IMR-90 (cell line): ENCODE measurements around the gene PBX3. TPM values are rescaled to one million over a fixed set of nuclear protein-coding genes. Genes with fewer than 3 reads are reported as not detected.

Experiments used
- ATAC-seq: fragments of 200-7000 bp; cut with Tn5 transposase; 2 replicates; pipeline ENCODE4 v1.9.1; 2020; ENCODE audit warnings: low read depth, mild to moderate bottlenecking, moderate library complexity
- BruUV-seq: library from RNA; stranded (reverse); fragments of 400-500 nt; replicated peaks from 2 replicates; lab custom pipeline; 2021; lab: Mats Ljungman, UMichigan
- CTCF ChIA-PET: fragments of 300-600 bp; formaldehyde crosslinking; extraction: SDS; loops from one replicate; lab custom pipeline; 2021; ENCODE audit warnings: antibody characterized with exemption; lab: Yijun Ruan, JAX
- POLR2A ChIA-PET: fragments of 300-600 bp; sonication (Branson Sonifier 250); formaldehyde crosslinking; loops from one replicate; lab custom pipeline; 2022; ENCODE audit warnings: antibody characterized with exemption; ENCODE audit not compliant: unreplicated experiment; lab: Charles Lee
- DNase-seq: peaks from one replicate; pipeline ENCODE4 v3.0.0; 2013
- H2AFZ ChIP-seq: replicated peaks from 2 replicates; pipeline ENCODE3; 2013; ENCODE audit warnings: low read length, mild to moderate bottlenecking; ENCODE audit not compliant: poor library complexity
- H2AK5ac ChIP-seq: 2 replicates; pipeline ENCODE4 v1.6.1; 2013; ENCODE audit warnings: low read depth, low read length, inconsistent platforms
- H2AK9ac ChIP-seq: replicated peaks from 2 replicates; pipeline ENCODE3; 2013; ENCODE audit warnings: mild to moderate bottlenecking, low read depth, low read length, moderate library complexity; ENCODE audit not compliant: poor library complexity
- H2BK120ac ChIP-seq: 2 replicates; pipeline ENCODE4 v1.6.1; 2013; ENCODE audit warnings: low read depth, low read length, inconsistent platforms
- H2BK15ac ChIP-seq: 3 replicates; pipeline ENCODE4 v1.6.1; 2013; ENCODE audit warnings: low read depth, low read length, inconsistent platforms
- H2BK20ac ChIP-seq: 2 replicates; pipeline ENCODE4 v1.6.1; 2013; ENCODE audit warnings: low read depth, mild to moderate bottlenecking, inconsistent platforms, low read length, moderate library complexity
- H2BK5ac ChIP-seq: 2 replicates; pipeline ENCODE4 v1.6.1; 2013; ENCODE audit warnings: mild to moderate bottlenecking, low read depth, low read length, inconsistent platforms; ENCODE audit not compliant: poor library complexity, severe bottlenecking
- H3K14ac ChIP-seq: replicated peaks from 2 replicates; pipeline ENCODE4 v1.6.1; 2013; ENCODE audit warnings: low read depth, low read length, inconsistent platforms
- H3K18ac ChIP-seq: 2 replicates; pipeline ENCODE4 v1.6.1; 2013; ENCODE audit warnings: low read depth, low read length, control low read depth
- H3K23ac ChIP-seq: 2 replicates; pipeline ENCODE4 v1.6.1; 2013; ENCODE audit warnings: low read depth, low read length, inconsistent platforms
- H3K27ac ChIP-seq: 2 replicates; pipeline ENCODE4 v1.5.1; 2013; ENCODE audit warnings: mild to moderate bottlenecking, control low read depth, low read length; ENCODE audit not compliant: insufficient read depth
- H3K27me3 ChIP-seq: 2 replicates; pipeline ENCODE4 v1.6.1; 2013; ENCODE audit warnings: low read length; ENCODE audit not compliant: control insufficient read depth, insufficient read depth
- H3K36me3 ChIP-seq: 2 replicates; pipeline ENCODE4 v1.6.1; 2013; ENCODE audit warnings: low read length, mixed read lengths; ENCODE audit not compliant: control insufficient read depth, insufficient read depth
- H3K4ac ChIP-seq: 2 replicates; pipeline ENCODE4 v1.6.1; 2013; ENCODE audit warnings: low read depth, low read length, inconsistent platforms
- H3K4me1 ChIP-seq: 2 replicates; pipeline ENCODE4 v1.6.1; 2013; ENCODE audit warnings: low read length, mixed read lengths; ENCODE audit not compliant: control insufficient read depth, insufficient read depth
- H3K4me2 ChIP-seq: 2 replicates; pipeline ENCODE4 v1.6.1; 2013; ENCODE audit warnings: low read depth, mild to moderate bottlenecking, control low read depth, low read length, moderate library complexity
- H3K4me3 ChIP-seq: 2 replicates; pipeline ENCODE4 v1.5.1; 2013; ENCODE audit warnings: low read depth, mild to moderate bottlenecking, control low read depth, low read length, moderate library complexity; ENCODE audit not compliant: insufficient read depth
- H3K56ac ChIP-seq: 2 replicates; pipeline ENCODE4 v1.6.1; 2013; ENCODE audit warnings: low read length, inconsistent platforms; ENCODE audit not compliant: insufficient read depth; ENCODE audit errors: extremely low read depth
- H3K79me1 ChIP-seq, 2 experiments: 2 replicates each; pipeline ENCODE4 v1.6.1; 2013; ENCODE audit warnings: low read length in 2 of 2, inconsistent platforms in 1 of 2, low read depth in 1 of 2
- H3K9ac ChIP-seq: 2 replicates; pipeline ENCODE4 v1.6.1; 2013; ENCODE audit warnings: low read depth, low read length, control low read depth
- H3K9me1 ChIP-seq: 2 replicates; pipeline ENCODE4 v1.6.1; 2013; ENCODE audit warnings: low read length, inconsistent platforms; ENCODE audit not compliant: insufficient read depth
- H3K9me3 ChIP-seq: 2 replicates; pipeline ENCODE4 v1.6.1; 2013; ENCODE audit warnings: low read length; ENCODE audit not compliant: control insufficient read depth, insufficient read depth
- H4K20me1 ChIP-seq: 2 replicates; pipeline ENCODE4 v1.6.1; 2013; ENCODE audit warnings: low read length, inconsistent platforms; ENCODE audit not compliant: insufficient read depth
- H4K5ac ChIP-seq: 2 replicates; pipeline ENCODE4 v1.6.1; 2013; ENCODE audit warnings: mild to moderate bottlenecking, low read depth, low read length, control low read depth
- H4K8ac ChIP-seq, 2 experiments: 2 replicates each; pipeline ENCODE4 v1.6.1; 2013; ENCODE audit warnings: low read depth in 2 of 2, low read length in 2 of 2, control low read depth in 1 of 2, inconsistent platforms in 1 of 2
- H4K91ac ChIP-seq: 2 replicates; pipeline ENCODE4 v1.6.1; 2013; ENCODE audit warnings: low read depth, low read length, inconsistent platforms; ENCODE audit not compliant: insufficient read depth
- BHLHE40 ChIP-seq: fragments of 150-350 bp; IDR thresholded peaks from 2 replicates; pipeline ENCODE4 v1.6.1; 2016; ENCODE audit warnings: mild to moderate bottlenecking, low read depth, low read length
- CEBPB ChIP-seq: IDR thresholded peaks from 2 replicates; pipeline ENCODE4 v1.6.1; 2012; ENCODE audit warnings: low read depth, low read length, improper control_type of control experiment
- CHD1 ChIP-seq: IDR thresholded peaks from 2 replicates; pipeline ENCODE4 v1.6.1; 2012; ENCODE audit warnings: low read depth, low read length, improper control_type of control experiment
- FOS ChIP-seq: fragments of 150-350 bp; IDR thresholded peaks from 2 replicates; pipeline ENCODE4 v1.6.1; 2016; ENCODE audit warnings: low read depth, low read length
- MAFK ChIP-seq: IDR thresholded peaks from 2 replicates; pipeline ENCODE4 v1.6.1; 2012; ENCODE audit warnings: low read depth, low read length, improper control_type of control experiment
- MXI1 ChIP-seq: IDR thresholded peaks from 2 replicates; pipeline ENCODE4 v1.6.1; 2012; ENCODE audit warnings: low read depth, mild to moderate bottlenecking, low read length, moderate library complexity, borderline replicate concordance
- NFE2L2 ChIP-seq: fragments of 150-350 bp; IDR thresholded peaks from 2 replicates; pipeline ENCODE4 v1.6.1; 2016; ENCODE audit warnings: low read depth, mild to moderate bottlenecking, low read length
- POLR2A ChIP-seq: IDR thresholded peaks from 2 replicates; pipeline ENCODE4 v1.6.1; 2012; ENCODE audit warnings: mild to moderate bottlenecking, low read depth, low read length
- RAD21 ChIP-seq: IDR thresholded peaks from 2 replicates; pipeline ENCODE4 v1.6.1; 2012; ENCODE audit warnings: low read length, improper control_type of control experiment
- RCOR1 ChIP-seq: IDR thresholded peaks from 2 replicates; pipeline ENCODE4 v1.6.1; 2012; ENCODE audit warnings: mild to moderate bottlenecking, low read length, improper control_type of control experiment; ENCODE audit not compliant: insufficient replicate concordance
- SMC3 ChIP-seq: fragments of 150-350 bp; IDR thresholded peaks from 2 replicates; pipeline ENCODE4 v1.6.1; 2016; ENCODE audit warnings: low read depth, mild to moderate bottlenecking, antibody characterized with exemption, low read length, moderate library complexity
- WGBS, 2 experiments: methylation state at CpG; one replicate each; pipeline versions ENCODE4 v1.1.5 to v1.1.7; 2013; ENCODE audit warnings: missing lambda C conversion rate in 2 of 2; ENCODE audit not compliant: insufficient read length in 1 of 2; ENCODE audit errors: extremely low coverage in 2 of 2; 5-methylcytosine and 5-hydroxymethylcytosine counted together
- dilution Hi-C: fragments of 300-500 bp; cut with HindIII; formaldehyde crosslinking; loops from one replicate; pipeline ENCODE4 v1.14.3; 2018; ENCODE audit warnings: low sequenced_read_pairs; ENCODE audit not compliant: unreplicated experiment
- in situ Hi-C: fragments of 300-500 bp; cut with MboI; formaldehyde crosslinking; loops from 3 replicates; pipeline ENCODE4 v1.14.3; 2019; ENCODE audit warnings: low sequenced_read_pairs, inconsistent platforms, mixed read lengths
- intact Hi-C: fragments of 100-400 bp; cut with micrococcal nuclease; formaldehyde crosslinking; loops from 2 replicates; pipeline ENCODE4 v1.10.0; 2022
- polyA plus RNA-seq, 3 experiments: library from polyadenylated mRNA; depleted of rRNA; stranded (reverse); fragments of >200 nt; gene quantifications; 2 replicates each; pipeline ENCODE4 v1.2.3, GENCODE V29; 2012; ENCODE audit warnings: low replicate concordance in 1 of 3
- total RNA-seq: library from RNA; depleted of rRNA; stranded (reverse); fragments of >200 nt; gene quantifications from 2 replicates; pipeline ENCODE4 v1.2.3, GENCODE V29; 2012
- TF ChIP-seq, protein P1 (sequence below): conservative IDR thresholded peaks from 2 replicates; pipeline ENCODE4 v1.5.1; 2012; ENCODE audit warnings: mild to moderate bottlenecking, low read depth, low read length, improper control_type of control experiment
- TF ChIP-seq, protein P2 (sequence below): fragments of 150-350 bp; IDR thresholded peaks from 2 replicates; pipeline ENCODE4 v1.6.1; 2017; ENCODE audit warnings: mild to moderate bottlenecking, antibody characterized with exemption, low read length, low read depth

Gene PBX3
- total and polyA plus RNA-seq, 2 of the 4 experiments (the other 2 are of a cell fraction) = 12.0 to 15.6 TPM

DNA sequence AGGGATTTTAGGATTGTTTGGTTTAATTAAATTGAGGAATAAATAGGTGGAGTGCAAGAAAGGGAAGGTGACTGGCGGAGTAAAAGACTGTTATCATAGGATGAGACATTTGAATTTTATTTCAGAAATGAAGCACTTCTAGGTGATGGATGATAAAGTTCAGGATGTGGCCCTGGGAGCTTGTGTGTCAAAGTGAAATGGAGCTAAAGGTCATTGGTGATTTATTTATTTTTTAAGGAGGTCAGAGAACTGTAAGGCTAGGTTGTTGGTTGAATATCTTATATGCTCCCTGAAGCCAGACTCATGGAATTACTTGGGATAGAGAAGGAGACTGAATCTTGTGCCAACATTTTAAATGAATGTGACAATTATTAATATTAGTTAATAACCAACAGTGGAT is 40.5 kb downstream of the PBX3 start:
- Histone ChIP-seq H3K18ac (no peak overlapping the region), H3K79me1 (peaks cover 25 to 30% of the 10 kb centered on the region in 2 experiments), H4K5ac (no peak overlapping the region), H3K56ac (no peak overlapping the region), H2AK9ac (no peak overlapping the region), H2BK15ac (no peak overlapping the region), H4K8ac (no peak overlapping the region), H3K4me1 (0 out of 2 replicates have a peak, but pooled peaks cover 1% of the 10 kb centered on the region), H2AFZ (no peak overlapping the region), H3K14ac (no peak overlapping the region), H3K4me2 (no peak overlapping the region), H4K20me1 (peaks cover 6% of the 10 kb centered on the region; the same call in 1 of the 2 replicates), H3K27ac (no peak overlapping the region), H3K9me1 (no peaks in the 10 kb centered on the region; the same call in 1 of the 2 replicates), H2BK5ac (no peak overlapping the region), H3K36me3 (0 out of 2 replicates have a peak, but pooled peaks cover 1% of the 10 kb centered on the region), H3K27me3 (no peaks in the 10 kb centered on the region), H3K9me3 (no peaks in the 10 kb centered on the region), H2BK120ac (no peak overlapping the region), H3K23ac (no peak overlapping the region), H2AK5ac (no peak overlapping the region), H3K4ac (no peak overlapping the region), H2BK20ac (no peak overlapping the region), H4K91ac (no peak overlapping the region), H3K9ac (no peak overlapping the region), H3K4me3 (no peak overlapping the region)
- POLR2A ChIA-PET = no interaction called here
- ATAC-seq = no peak
- in situ Hi-C loops = no loop called here
- CTCF ChIA-PET = no interaction called here
- DNase-seq = no peak
- dilution Hi-C loops = no loop called here
- no TSS peak for BruUV-seq
- intact Hi-C loops = no loop called here
- WGBS, 2 experiments = 100% methylated on average over 1 of the region's 1 CpG
- TF ChIP-seq RCOR1 (no peak), FOS (no peak), BHLHE40 (no peak), MXI1 (no peak), NFE2L2 (no peak), MAFK (no peak), RAD21 (no peak), CEBPB (no peak), SMC3 (no peak), POLR2A (no peak), CHD1 (no peak)
- TF ChIP-seq, protein P1, sequence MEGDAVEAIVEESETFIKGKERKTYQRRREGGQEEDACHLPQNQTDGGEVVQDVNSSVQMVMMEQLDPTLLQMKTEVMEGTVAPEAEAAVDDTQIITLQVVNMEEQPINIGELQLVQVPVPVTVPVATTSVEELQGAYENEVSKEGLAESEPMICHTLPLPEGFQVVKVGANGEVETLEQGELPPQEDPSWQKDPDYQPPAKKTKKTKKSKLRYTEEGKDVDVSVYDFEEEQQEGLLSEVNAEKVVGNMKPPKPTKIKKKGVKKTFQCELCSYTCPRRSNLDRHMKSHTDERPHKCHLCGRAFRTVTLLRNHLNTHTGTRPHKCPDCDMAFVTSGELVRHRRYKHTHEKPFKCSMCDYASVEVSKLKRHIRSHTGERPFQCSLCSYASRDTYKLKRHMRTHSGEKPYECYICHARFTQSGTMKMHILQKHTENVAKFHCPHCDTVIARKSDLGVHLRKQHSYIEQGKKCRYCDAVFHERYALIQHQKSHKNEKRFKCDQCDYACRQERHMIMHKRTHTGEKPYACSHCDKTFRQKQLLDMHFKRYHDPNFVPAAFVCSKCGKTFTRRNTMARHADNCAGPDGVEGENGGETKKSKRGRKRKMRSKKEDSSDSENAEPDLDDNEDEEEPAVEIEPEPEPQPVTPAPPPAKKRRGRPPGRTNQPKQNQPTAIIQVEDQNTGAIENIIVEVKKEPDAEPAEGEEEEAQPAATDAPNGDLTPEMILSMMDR = no peak
- TF ChIP-seq, protein P2, sequence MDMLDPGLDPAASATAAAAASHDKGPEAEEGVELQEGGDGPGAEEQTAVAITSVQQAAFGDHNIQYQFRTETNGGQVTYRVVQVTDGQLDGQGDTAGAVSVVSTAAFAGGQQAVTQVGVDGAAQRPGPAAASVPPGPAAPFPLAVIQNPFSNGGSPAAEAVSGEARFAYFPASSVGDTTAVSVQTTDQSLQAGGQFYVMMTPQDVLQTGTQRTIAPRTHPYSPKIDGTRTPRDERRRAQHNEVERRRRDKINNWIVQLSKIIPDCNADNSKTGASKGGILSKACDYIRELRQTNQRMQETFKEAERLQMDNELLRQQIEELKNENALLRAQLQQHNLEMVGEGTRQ = no peak
